Heart left ventricle (tissue), 16 donors: ENCODE data around the gene CCNYL1. TPM values are rescaled to one million over a fixed set of nuclear protein-coding genes. Genes with fewer than 3 reads are reported as not detected.

Source experiments
- ATAC-seq, 4 donors: fragments of 200-7000 bp; cut with Tn5 transposase; one replicate each; pipeline ENCODE4 v1.9.1; 2020 to 2022; ENCODE audit warnings: moderate library complexity in 4 of 4, mild to moderate bottlenecking in 3 of 4, moderate number of reproducible peaks in 1 of 4
- DNase-seq, 5 donors: peaks; one replicate each; pipeline ENCODE4 v3.0.0-alpha.2; 2020
- H3K27ac ChIP-seq, 12 donors: fragments of 200-600 bp; sonication (generic) in 4 of 12; one replicate each; pipeline versions ENCODE4 v1.5.0 to v1.8.0; 2016 to 2022; ENCODE audit warnings: mild to moderate bottlenecking in 2 of 12
- H3K27me3 ChIP-seq, 9 donors: fragments of 200-600 bp; sonication (generic) in 2 of 9; one replicate each; pipeline versions ENCODE4 v1.5.1 to v1.8.0; 2016 to 2022; ENCODE audit warnings: mild to moderate bottlenecking in 3 of 9
- H3K36me3 ChIP-seq, 9 donors: fragments of 200-600 bp; sonication (generic) in 2 of 9; one replicate each; pipeline versions ENCODE4 v1.5.0 to v1.8.0; 2018 to 2022; ENCODE audit warnings: mild to moderate bottlenecking in 2 of 9
- H3K4me1 ChIP-seq, 12 donors: fragments of 200-600 bp; sonication (generic) in 4 of 12; one replicate each; pipeline versions ENCODE4 v1.5.0 to v1.8.0; 2016 to 2022; ENCODE audit warnings: mild to moderate bottlenecking in 3 of 12
- H3K4me3 ChIP-seq, 12 donors: fragments of 200-600 bp; sonication (generic) in 4 of 12; one replicate each; pipeline versions ENCODE4 v1.5.0 to v1.8.0; 2017 to 2022; ENCODE audit warnings: mild to moderate bottlenecking in 9 of 12, moderate library complexity in 4 of 12
- H3K9me3 ChIP-seq, 12 donors: fragments of 200-600 bp; sonication (generic) in 4 of 12; one replicate each; pipeline versions ENCODE4 v1.5.0 to v1.8.0; 2016 to 2022; ENCODE audit warnings: mild to moderate bottlenecking in 1 of 12
- POLR2A ChIP-seq, 2 donors: fragments of 450-650 bp; IDR thresholded peaks; one replicate each; pipeline ENCODE4 v1.6.1; 2017; ENCODE audit warnings: antibody characterized with exemption in 2 of 2, mild to moderate bottlenecking in 2 of 2, moderate library complexity in 2 of 2
- WGBS, 4 donors: extraction: QIAGEN DNeasy Blood & Tissue Kit in 2 of 4; methylation state at CpG; one replicate each; pipeline versions ENCODE4 v1.1.5 to v1.1.7; 2013 to 2018; 5-methylcytosine and 5-hydroxymethylcytosine counted together
- intact Hi-C, 10 donors: fragments of 100-400 bp; cut with DNase I; formaldehyde crosslinking; loops; one replicate each; pipeline versions ENCODE4 v1.11.1 to v1.14.2; 2022
- polyA plus RNA-seq, 2 donors: library from polyadenylated mRNA; stranded (reverse); fragments of 200-250 nt; gene quantifications; one replicate each; pipeline ENCODE4 v1.2.3, GENCODE V29; 2013
- total RNA-seq, 9 donors: library from RNA; depleted of rRNA in 2 of 9; stranded (reverse); fragments of >200 nt in 2 of 9; fragmentation: NEBNext Ultra II Directional in 3 of 9; extraction: Animal tissue kit (Norgen Biotek cat#: 25700) in 3 of 9; gene quantifications; one replicate each; pipeline versions ENCODE4 v1.1.0 to v1.2.4, GENCODE V29; 2016 to 2023
- TF ChIP-seq, protein P1 (sequence below), 12 donors: fragments of 200-600 bp; sonication (generic) in 4 of 12; IDR thresholded peaks; one replicate each; pipeline versions ENCODE4 v1.5.0 to v1.8.0; 2018 to 2022; ENCODE audit warnings: antibody characterized with exemption in 12 of 12, mild to moderate bottlenecking in 5 of 12
- donor health status: ischemic (EF 13 %, LVEDD 7.1; RV severe dilation, severe dysfunction).
- donor health status: healthy with polysubstance abuse.
- donor health status: DM: no; HTN: yes; CAD: no.
- donor health status: DM: no; HTN: no; CAD: no.
- donor health status: ischemic (EF 25% LVEDD 6.9; RV normal size, moderate dysfunction).
- donor health status: ischemic (EF 25% LVEDD 5.7; RV mildly dilated, moderate dysfunction).
- donor health status: healthy.
- donor health status: DM: yes; HTN: yes; CAD: no.
- donor health status: ischemic (EF 35%, LVEDD 5.7; RV mildly dilated, moderate dysfunction).
- donor health status: nonischemic (EF 11% LVEDD 7.7; RV severe dilation, severe dysfunction).
- donor health status: DM: yes; HTN: yes; CAD: no.
- donor health status: PGD.
- donor health status: ischemic (EF 29% LVEDD 5.4; RV normal size, mild dysfunction).
- donor health status: nonischemic (EF 23%, LVEDD 6.1; RV moderate dilation, normal function).

Gene CCNYL1
- total and polyA plus RNA-seq, 11 donors: 3.9 to 17.5 (median 10.9) TPM

DNA sequence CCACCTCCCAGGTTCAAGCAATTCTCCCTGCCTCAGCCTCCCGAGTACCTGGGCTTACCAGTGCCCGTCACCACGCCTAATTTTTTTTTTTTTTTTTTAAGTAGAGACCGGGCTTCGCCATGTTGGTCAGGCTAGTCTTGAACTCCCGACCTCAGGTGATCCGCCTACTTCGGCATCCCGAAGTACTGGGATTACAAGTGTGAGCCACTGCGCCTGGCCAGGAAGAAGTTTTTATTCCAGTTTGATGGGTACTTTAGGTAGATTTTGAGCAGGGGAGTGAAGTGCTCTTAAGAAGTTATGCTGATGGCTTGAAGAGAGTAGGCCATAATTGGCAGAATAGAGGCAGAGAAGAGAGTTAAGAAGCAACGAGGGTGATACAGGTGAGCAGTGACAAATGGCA lies 33.0 kb downstream of the CCNYL1 start:
- TF ChIP-seq POLR2A (IDR thresholded peaks at IDR 0.05): no peak
- TF ChIP-seq, protein P1, sequence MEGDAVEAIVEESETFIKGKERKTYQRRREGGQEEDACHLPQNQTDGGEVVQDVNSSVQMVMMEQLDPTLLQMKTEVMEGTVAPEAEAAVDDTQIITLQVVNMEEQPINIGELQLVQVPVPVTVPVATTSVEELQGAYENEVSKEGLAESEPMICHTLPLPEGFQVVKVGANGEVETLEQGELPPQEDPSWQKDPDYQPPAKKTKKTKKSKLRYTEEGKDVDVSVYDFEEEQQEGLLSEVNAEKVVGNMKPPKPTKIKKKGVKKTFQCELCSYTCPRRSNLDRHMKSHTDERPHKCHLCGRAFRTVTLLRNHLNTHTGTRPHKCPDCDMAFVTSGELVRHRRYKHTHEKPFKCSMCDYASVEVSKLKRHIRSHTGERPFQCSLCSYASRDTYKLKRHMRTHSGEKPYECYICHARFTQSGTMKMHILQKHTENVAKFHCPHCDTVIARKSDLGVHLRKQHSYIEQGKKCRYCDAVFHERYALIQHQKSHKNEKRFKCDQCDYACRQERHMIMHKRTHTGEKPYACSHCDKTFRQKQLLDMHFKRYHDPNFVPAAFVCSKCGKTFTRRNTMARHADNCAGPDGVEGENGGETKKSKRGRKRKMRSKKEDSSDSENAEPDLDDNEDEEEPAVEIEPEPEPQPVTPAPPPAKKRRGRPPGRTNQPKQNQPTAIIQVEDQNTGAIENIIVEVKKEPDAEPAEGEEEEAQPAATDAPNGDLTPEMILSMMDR (IDR thresholded peaks at IDR 0.05): no peak
- 90 to 96% (median 93%) methylated on average over 11 of the region's 11 CpGs for WGBS, 4 donors
- H3K27ac ChIP-seq: no peak overlapping the region
- no peaks in the 10 kb centered on the region for H3K4me1 ChIP-seq
- no peak overlapping the region for H3K4me3 ChIP-seq
- peaks cover 0 to 65% (median 28%) of the 10 kb centered on the region in 9 donors for H3K36me3 ChIP-seq
- H3K27me3 ChIP-seq: no peaks in the 10 kb centered on the region
- no peaks in the 10 kb centered on the region for H3K9me3 ChIP-seq
- intact Hi-C loops: loop anchor here in 4 of 10 donors (10.0 kb wide), 2 partner anchors 290 to 330 kb away; no protein-coding TSS in a partner anchor
- DNase-seq: no peak
- ATAC-seq: no peak

DNA sequence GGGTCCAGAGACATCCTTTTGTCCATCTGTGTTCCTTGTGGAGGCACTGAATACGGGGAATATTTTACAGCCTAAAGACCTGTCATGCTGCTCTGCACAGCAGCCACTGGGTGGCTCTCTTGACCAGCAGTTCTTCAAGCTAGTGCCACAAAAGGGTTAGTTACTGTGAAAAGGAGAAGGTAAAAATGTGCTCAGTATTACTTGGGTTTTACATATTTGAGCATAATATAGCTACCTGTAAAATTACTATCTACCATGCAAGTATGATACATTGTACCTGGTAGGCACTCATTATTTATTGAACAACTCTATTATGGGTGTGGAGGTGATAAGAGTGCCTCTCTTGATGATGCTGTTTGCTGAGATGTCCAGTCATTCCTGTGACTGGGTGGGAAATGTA lies 34.7 kb downstream of the CCNYL1 start:
- Histone ChIP-seq H3K36me3 (peaks cover 0 to 70% (median 40%) of the 10 kb centered on the region in 9 donors), H3K4me1 (no peaks in the 10 kb centered on the region), H3K9me3 (no peaks in the 10 kb centered on the region), H3K4me3 (no peak overlapping the region), H3K27me3 (no peaks in the 10 kb centered on the region), H3K27ac (no peak overlapping the region)
- DNase-seq (peak in 4 of 5 donors; percentile 22 to 51 (median 40)), ATAC-seq (peak; percentile 82 to 89 (median 85))
- 32 to 56% (median 38%) methylated on average over 1 of the region's 1 CpG for WGBS, 4 donors
- no peak for TF ChIP-seq POLR2A (IDR thresholded peaks at IDR 0.05)
- TF ChIP-seq, protein P1 (IDR thresholded peaks at IDR 0.05): peak; percentile 77 to 95 (median 86)
- intact Hi-C loops: loop anchor here (1.0 to 10.0 kb wide), 13 partner anchors 226 to 329 kb away; no protein-coding TSS in a partner anchor

DNA sequence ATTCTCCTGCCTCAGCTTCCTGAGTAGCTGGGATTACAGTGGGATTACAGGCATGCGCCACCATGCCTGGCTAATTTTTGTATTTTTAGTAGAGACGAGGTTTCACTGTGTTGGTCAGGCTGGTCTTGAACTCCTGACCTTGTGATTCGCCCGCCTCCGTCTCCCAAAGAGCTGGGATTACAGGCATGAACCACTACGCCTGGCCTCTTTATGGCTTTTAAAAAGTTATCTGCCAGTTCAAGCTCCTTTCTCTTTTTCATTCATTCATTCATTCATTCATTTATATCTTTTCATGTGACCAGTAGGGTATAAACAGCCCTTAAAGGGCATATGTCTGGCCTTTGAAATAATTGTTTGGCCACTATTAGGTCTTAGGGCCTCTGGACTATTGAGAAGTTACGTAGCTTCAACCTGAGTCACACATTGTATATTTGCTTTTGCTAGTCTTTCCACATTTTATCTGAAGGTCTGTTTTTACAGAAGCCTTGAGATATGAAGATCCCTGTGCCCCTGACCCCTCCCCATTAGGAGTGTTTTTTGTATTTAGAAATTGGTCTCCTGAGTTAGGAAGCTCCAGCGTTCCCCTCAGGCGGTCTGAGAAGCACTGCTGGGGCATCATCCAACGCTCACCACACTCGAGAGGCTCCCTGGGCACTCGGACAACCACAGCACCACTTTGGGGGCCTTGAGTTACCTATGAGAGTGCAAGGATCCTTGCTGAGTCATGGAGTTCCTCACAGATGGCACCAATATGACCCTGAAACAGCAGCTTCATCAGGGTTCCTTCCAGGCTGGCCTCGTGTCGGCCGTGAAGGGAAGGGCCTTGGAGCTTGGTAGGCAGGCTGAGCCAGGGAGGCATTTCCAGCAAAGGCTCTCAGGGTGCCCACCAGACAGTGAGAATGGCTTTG lies 36.5 kb downstream of the CCNYL1 start:
- intact Hi-C loops: loop anchor here (2.0 to 10.0 kb wide), 11 partner anchors 224 to 327 kb away; no protein-coding TSS in a partner anchor
- no peak for ATAC-seq
- 91 to 93% (median 93%) methylated on average over 15 of the region's 15 CpGs for WGBS, 4 donors

DNA sequence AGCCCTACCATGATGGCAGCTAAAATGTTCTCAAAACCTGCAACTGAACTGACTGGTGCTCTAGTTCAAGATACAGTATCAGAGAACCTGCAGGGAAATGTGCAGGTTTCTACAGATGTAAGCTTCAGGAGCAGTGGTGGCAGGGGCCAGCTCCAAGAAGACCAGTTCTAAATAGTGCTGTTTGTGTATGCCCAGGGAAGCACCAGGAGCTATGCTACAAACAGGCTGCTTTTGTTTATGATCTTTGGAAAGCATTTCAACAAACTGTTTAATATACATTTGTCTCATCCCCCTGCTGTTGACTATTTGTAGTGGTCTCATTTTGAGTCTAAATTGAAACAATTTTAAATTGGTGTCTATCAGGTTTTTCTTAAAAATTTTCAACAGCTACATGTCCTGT lies 37.6 kb downstream of the CCNYL1 start:
- ATAC-seq (no peak), DNase-seq (no peak)
- no peak for TF ChIP-seq POLR2A (IDR thresholded peaks at IDR 0.05)
- TF ChIP-seq, protein P1 (IDR thresholded peaks at IDR 0.05): no peak
- Histone ChIP-seq H3K27ac (no peak overlapping the region), H3K36me3 (peaks cover 0 to 74% (median 36%) of the 10 kb centered on the region in 9 donors), H3K27me3 (no peaks in the 10 kb centered on the region), H3K4me1 (no peaks in the 10 kb centered on the region), H3K9me3 (no peaks in the 10 kb centered on the region), H3K4me3 (no peak overlapping the region)
- intact Hi-C loops: loop anchor here in 9 of 10 donors (5.0 to 10.0 kb wide), 7 partner anchors 223 to 326 kb away; no protein-coding TSS in a partner anchor

More for the DNA sequence above, 36.5 kb downstream of the CCNYL1 start:
- Histone ChIP-seq H3K27me3 (no peaks in the 10 kb centered on the region), H3K4me3 (no peak overlapping the region), H3K4me1 (no peaks in the 10 kb centered on the region), H3K27ac (no peak overlapping the region), H3K36me3 (peaks cover 0 to 72% (median 35%) of the 10 kb centered on the region in 9 donors), H3K9me3 (no peaks in the 10 kb centered on the region)
- TF ChIP-seq, protein P1 (IDR thresholded peaks at IDR 0.05): no peak
- no peak for TF ChIP-seq POLR2A (IDR thresholded peaks at IDR 0.05)
- DNase-seq: no peak
